DND-41 (cell line): ENCODE data around the gene TTC29.

Experiments used
- CTCF ChIP-seq: IDR thresholded peaks from 2 replicates; pipeline ENCODE4 v1.5.1; 2012; ENCODE audit warnings: borderline replicate concordance, low read length, moderate library complexity, mild to moderate bottlenecking; ENCODE audit not compliant: poor library complexity, severe bottlenecking; ENCODE audit errors: extremely low read depth
- EZH2 ChIP-seq: IDR thresholded peaks from 3 replicates; pipeline ENCODE4 v1.6.1; 2012; ENCODE audit warnings: borderline replicate concordance, low read depth, mild to moderate bottlenecking, moderate library complexity, low read length, inconsistent platforms; ENCODE audit not compliant: severe bottlenecking

- no peak for TF ChIP-seq CTCF
- no peak for TF ChIP-seq EZH2
Measured at GRCh38 chr4:146709956-146710355, 235.7 kb downstream of the TTC29 start.
